ENCODE results near the gene ANKS3. TPM values are rescaled to one million over a fixed set of nuclear protein-coding genes. Genes with fewer than 3 reads are reported as not detected.
A peak's percentile ranks its signal among the peaks of the same experiment; 100 is the strongest.

ANKS3 gene
- total and polyA plus RNA-seq, 2 donors (not counting 1 experiment from before 2014, with no cell fraction given): 26.5 to 31.9 TPM

GRCh38 chr16:4698321-4699045, 35.6 kb downstream of the ANKS3 start:
- Mint-ChIP-seq H3K9me3 (ENCODE audit: insufficient read depth) (no peaks in the 10 kb centered on the region), H3K4me1 (peaks cover 11% of the 10 kb centered on the region), H3K4me3 (no peak overlapping the region), H3K27me3 (no peaks in the 10 kb centered on the region), H3K27ac (no peak overlapping the region)
- peaks cover 5 to 6% of the 10 kb centered on the region in 2 donors for H3K4me1 ChIP-seq (ENCODE audit: control insufficient read depth in 2 of 2, insufficient read depth in 2 of 2, low read length in 2 of 2)
- no peak for ATAC-seq (ENCODE audit: low read depth)
- no peak overlapping the region for H3K4me2 ChIP-seq (replicated peaks; ENCODE audit: low read depth, low read length, poor library complexity, severe bottlenecking)
- DNase-seq: peak; percentile 22
- no peak for TF ChIP-seq CTCF (IDR thresholded peaks at IDR 0.05)
- TF ChIP-seq EZH2 (IDR thresholded peaks at IDR 0.05; ENCODE audit: borderline replicate concordance, insufficient read depth, low read depth, low read length, poor library complexity, severe bottlenecking): no peak
- peaks cover 12% of the 10 kb centered on the region for H3K79me2 ChIP-seq (ENCODE audit: control insufficient read depth, insufficient read depth, low read length)
- ChIA-PET POLR2A (interaction anchor here (0.6 to 0.8 kb wide), 2 partner anchors 12 to 818 kb away, joined by 3 read pairs; partner anchors contain the start of gene CREBBP), CTCF (no interaction called here)
- no peaks in the 10 kb centered on the region for H3K27me3 ChIP-seq (replicated peaks in 1 of 4; ENCODE audit: control extremely low read depth in 1 of 4, control insufficient read depth in 3 of 4, insufficient read depth in 4 of 4, low read length in 3 of 4)
- intact Hi-C loops (cut with micrococcal nuclease): no loop called here
- no peaks in the 10 kb centered on the region for H3K9me3 ChIP-seq (ENCODE audit: control extremely low read depth in 1 of 3, control insufficient read depth in 2 of 3, insufficient read depth in 1 of 3, low read length in 2 of 3)
- no peak overlapping the region for H2AFZ ChIP-seq (ENCODE audit: insufficient read depth, low read depth, low read length, poor library complexity, severe bottlenecking)
- peaks cover 13% of the 10 kb centered on the region for H4K20me1 ChIP-seq (ENCODE audit: control insufficient read depth, insufficient read depth, low read length, poor library complexity, severe bottlenecking)
- WGBS (ENCODE audit: insufficient coverage): 97% methylated on average over 32 of the region's 36 CpGs
- no peak overlapping the region for H3K9ac ChIP-seq (ENCODE audit: low read length)
- H3K4me3 ChIP-seq (ENCODE audit: control extremely low read depth in 1 of 5, extremely low read depth in 1 of 5, insufficient read depth in 1 of 5, low read depth in 2 of 5, low read length in 4 of 5): no peak overlapping the region
- H3K36me3 ChIP-seq (replicated peaks in 1 of 2; ENCODE audit: control extremely low read depth in 1 of 2, control insufficient read depth in 1 of 2, extremely low read depth in 1 of 2, insufficient read depth in 2 of 2, low read length in 1 of 2): peaks cover 0 to 51% of the 10 kb centered on the region in 2 experiments
- no peak overlapping the region for H3K27ac ChIP-seq (ENCODE audit: low read length in 2 of 2)

GRCh38 chr16:4697848-4698291, 36.2 kb downstream of the ANKS3 start:
- no peak overlapping the region for H3K27ac ChIP-seq (ENCODE audit: low read length in 2 of 2)
- H3K4me2 ChIP-seq (replicated peaks; ENCODE audit: low read depth, low read length, poor library complexity, severe bottlenecking): no peak overlapping the region
- peaks cover 13% of the 10 kb centered on the region for H3K4me1 Mint-ChIP-seq
- H3K4me3 Mint-ChIP-seq: no peak overlapping the region
- no peak overlapping the region for H3K27ac Mint-ChIP-seq
- DNase-seq (no peak), ATAC-seq (ENCODE audit: low read depth) (no peak)
- no peak overlapping the region for H3K4me3 ChIP-seq (ENCODE audit: control extremely low read depth in 1 of 5, extremely low read depth in 1 of 5, insufficient read depth in 1 of 5, low read depth in 2 of 5, low read length in 4 of 5)
- intact Hi-C loops (cut with micrococcal nuclease): no loop called here
- TF ChIP-seq EZH2 (IDR thresholded peaks at IDR 0.05; ENCODE audit: borderline replicate concordance, insufficient read depth, low read depth, low read length, poor library complexity, severe bottlenecking) (no peak), CTCF (IDR thresholded peaks at IDR 0.05) (no peak)
- H3K79me2 ChIP-seq (ENCODE audit: control insufficient read depth, insufficient read depth, low read length): peaks cover 13% of the 10 kb centered on the region
- H3K4me1 ChIP-seq (ENCODE audit: control insufficient read depth in 2 of 2, insufficient read depth in 2 of 2, low read length in 2 of 2): peaks cover 6 to 9% of the 10 kb centered on the region in 2 donors
- no peak overlapping the region for H3K9ac ChIP-seq (ENCODE audit: low read length)
- H3K27me3 Mint-ChIP-seq: no peaks in the 10 kb centered on the region
- H4K20me1 ChIP-seq (ENCODE audit: control insufficient read depth, insufficient read depth, low read length, poor library complexity, severe bottlenecking): peaks cover 13% of the 10 kb centered on the region
- H2AFZ ChIP-seq (ENCODE audit: insufficient read depth, low read depth, low read length, poor library complexity, severe bottlenecking): no peak overlapping the region
- H3K9me3 Mint-ChIP-seq (ENCODE audit: insufficient read depth): no peaks in the 10 kb centered on the region
- no peaks in the 10 kb centered on the region for H3K9me3 ChIP-seq (ENCODE audit: control extremely low read depth in 1 of 3, control insufficient read depth in 2 of 3, insufficient read depth in 1 of 3, low read length in 2 of 3)
- H3K27me3 ChIP-seq (replicated peaks in 1 of 4; ENCODE audit: control extremely low read depth in 1 of 4, control insufficient read depth in 3 of 4, insufficient read depth in 4 of 4, low read length in 3 of 4): no peaks in the 10 kb centered on the region
- peaks cover 0 to 50% of the 10 kb centered on the region in 2 experiments for H3K36me3 ChIP-seq (replicated peaks in 1 of 2; ENCODE audit: control extremely low read depth in 1 of 2, control insufficient read depth in 1 of 2, extremely low read depth in 1 of 2, insufficient read depth in 2 of 2, low read length in 1 of 2)
- POLR2A ChIA-PET: interaction anchor here (0.8 kb wide), 1 partner anchor 13 kb away, joined by 3 read pairs; no protein-coding TSS in a partner anchor
- 94% methylated on average over 9 of the region's 9 CpGs for WGBS (ENCODE audit: insufficient coverage)
- CTCF ChIA-PET: no interaction called here
